D341Med (cell line): Measurements from ENCODE around the gene TMEM97.

Experiments used
- DNase-seq: peaks from one replicate; pipeline ENCODE4 v3.0.0; 2012; ENCODE audit warnings: low spot score

Gene TMEM97

DNA sequence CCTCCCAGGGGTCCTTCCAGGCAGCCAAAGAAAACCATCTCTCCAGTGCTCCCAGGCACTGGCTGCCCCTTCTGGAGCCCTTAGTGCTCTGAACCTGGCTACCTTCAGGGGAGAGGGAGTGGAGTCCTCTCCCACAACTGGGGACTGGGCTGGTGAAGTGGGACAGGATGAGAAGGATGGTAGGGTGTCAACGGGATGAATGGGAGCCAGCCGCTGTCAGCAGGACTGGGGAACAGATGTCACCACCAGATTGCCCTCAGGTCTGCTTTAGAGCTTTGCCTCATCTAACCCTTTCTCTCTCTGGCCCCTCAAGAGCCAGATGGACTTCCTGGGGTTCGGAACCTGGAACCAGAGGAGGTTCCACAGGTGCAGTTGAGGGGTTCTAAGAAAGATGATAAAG, 46.5 kb downstream of the TMEM97 start:
- DNase-seq, result peak; percentile 30

DNA sequence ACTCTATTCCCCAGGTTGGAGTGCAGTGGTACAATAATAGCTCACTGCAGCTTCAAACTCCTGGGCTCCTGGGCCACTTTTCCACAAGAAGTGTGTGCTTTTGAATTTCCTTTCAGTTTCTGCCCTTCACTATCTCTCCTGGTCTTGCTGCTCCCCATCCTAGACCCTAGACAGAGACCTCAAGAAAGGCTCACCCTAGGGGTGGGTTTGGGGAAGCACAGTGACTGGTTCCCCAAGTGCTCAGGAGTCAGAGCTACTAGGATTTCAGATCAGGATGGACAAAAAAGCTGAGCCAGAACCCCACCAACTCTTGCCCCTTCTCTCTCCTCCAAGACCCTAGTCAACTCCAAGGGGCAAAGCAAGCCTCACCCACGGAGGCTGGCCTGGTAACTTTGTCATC, 47.6 kb downstream of the TMEM97 start:
- no peak for DNase-seq

DNA sequence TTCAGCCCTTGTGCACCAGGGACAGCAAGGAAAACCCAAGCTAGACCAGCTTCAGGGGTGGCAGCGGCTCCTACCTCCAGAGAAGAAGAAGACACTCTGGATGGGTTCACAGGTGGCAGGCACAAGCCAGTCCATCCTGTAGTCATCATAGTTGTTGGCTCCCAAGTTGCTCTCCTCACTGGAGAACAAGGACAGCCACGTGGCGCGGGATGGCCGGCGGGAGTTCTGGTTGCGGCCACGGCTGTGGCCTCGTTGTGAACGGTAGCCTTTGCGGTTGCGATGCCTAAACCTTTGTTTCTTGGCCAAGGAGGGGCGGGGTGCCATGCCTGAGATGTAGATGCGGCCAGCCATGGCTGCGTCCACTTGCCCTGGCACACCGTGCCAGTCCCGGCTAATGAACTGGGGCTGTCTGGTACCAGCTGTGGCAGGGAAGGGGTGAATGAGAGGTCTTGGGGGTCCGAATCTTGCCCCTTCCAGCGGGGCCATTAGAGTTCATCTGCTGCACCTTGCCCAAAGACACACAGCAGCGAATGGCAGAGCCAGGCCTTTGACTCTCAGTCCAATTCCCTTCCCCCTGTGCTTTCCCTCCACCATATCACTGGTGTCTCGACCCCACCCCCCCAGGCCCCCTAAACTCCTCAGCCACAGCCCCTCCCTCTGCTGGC, 48.8 kb downstream of the TMEM97 start:
- peak; percentile 21 for DNase-seq

DNA sequence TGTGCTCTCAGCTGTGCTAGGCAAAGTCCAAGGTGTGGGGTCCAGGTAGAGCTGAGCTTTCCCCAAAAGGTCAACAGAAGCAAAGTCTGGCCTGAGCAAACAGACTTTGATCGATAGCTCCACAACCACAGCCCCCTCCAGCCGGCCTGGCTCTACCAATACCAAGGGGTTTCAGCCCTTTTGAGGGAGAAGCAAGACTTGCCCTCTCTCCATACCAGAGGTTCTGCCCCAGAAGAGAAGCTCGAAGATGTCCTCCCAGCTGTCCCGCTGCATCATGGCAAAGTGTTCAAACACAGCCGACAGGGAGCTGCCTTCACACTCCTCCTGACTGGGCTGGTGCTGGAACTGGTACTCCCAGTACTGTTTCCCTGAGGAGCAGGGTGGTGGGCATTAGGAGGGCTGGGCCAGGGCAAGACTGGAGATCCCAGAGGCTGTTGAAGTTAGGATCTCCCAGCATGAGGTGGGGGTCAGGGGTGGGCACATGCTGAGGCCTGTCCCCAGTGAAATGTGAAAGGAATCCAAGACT, 49.4 kb downstream of the TMEM97 start:
- DNase-seq, result no peak

DNA sequence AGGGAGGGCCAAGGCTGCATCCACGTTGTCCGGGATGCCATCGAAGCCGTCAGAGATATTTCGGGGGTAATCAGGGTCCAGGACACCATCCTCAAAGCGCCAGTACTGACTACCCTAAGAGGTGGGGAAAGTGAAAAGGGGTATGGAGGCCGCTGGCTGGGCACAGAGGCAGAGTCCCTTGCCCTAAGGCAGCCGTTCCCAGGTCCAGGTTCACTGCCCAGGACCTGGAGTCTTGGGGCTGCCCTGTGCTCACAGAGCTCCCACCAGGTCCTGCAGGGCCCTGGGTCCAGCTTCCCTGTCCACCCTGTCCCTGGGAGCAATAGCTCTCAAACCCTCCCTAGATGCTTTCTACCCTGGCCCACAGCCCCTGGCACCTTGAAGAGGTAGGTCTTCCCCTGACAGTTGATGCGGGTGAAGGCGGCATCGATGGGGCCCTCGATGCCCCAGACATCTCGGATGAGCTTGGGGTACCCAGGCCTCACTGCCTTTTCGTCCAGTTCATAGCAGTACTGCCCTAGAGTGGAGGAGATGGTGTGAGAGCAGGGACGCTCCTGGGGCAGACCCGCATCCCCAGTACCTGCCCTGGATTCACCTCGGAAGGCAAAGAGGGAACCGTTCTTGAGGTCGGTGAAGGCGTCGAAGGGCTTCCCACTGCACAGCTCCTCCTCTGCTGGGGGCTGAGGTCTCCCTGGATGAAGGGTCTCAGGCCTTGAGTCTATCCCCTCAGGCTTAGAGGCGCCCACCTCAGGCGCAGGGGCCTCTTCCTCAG, 50.1 kb downstream of the TMEM97 start:
- no peak for DNase-seq

DNA sequence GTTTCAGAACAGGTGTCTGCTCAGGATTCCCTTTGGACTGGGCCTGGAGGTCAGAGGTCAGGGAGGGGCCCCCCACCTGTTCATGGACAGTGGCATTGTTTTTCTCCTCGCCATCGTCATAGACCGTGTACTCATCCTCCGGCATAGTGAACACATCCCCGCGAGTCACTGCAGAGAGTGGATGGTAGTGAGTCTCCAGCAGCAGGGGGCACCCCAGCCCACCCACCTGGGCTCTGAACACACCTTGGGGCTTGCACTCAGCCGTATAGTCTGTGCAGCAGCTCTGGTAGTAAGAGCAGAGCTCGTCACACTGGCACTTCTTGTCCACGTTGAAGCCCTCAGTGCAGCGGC, 50.7 kb downstream of the TMEM97 start:
- DNase-seq, result peak; percentile 46

DNA sequence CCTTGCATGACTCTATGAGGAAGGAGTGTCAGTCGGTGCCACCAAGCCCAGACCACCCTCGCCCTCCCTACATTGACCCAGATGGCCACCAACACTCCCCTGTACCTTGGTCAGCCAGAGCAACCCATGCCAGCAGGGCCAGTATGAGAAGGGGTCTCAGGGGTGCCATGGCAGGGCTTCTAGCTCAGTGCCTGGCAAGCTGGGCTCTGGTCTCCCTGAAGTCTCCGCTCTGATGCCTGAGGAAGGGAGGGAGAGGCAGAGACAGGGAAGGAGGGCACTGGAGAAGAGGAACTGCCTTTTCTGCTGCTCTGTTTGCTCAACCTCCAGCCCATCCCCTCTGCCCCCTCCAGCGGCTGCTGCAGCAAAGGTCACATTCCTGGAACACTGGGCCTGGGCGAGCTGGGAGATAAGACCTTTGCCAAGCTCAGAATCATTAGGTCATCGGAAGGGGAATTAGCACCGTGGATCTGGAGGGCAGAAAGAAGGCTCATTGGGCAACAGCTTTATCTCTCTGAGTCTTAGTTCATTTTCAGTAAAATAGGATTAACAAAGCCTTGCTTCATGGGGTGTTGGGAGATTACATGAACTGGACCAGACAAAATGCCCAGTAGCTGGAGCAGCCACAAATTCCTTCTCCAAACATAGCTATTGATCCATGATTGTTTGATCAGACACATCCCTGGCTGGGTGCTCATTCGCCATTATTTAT, 51.2 kb downstream of the TMEM97 start, which contains the start of gene VTN:
Gene VTN, minus strand, starts transcription at position 273 of the 709 bp plus-strand sequence. Its CDS starts 104 bp downstream, at position 169.
- peak; percentile 69 for DNase-seq

DNA sequence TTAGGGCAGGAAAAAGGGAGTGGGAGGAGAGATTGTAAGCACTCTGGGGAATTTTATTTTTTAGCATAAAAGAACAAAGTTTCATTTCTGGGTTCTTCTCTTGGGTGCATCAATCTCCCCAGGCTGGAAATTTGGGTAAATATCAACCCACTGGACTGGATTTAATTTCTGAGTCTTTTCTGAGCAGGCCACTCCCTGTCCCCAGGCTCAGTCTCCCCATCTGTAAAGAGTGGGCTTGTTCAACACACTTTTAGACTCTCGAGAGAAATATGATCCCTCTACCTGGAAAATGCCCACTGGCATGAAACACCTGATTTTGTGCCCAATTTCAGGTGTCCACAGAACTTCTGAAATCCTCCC, 51.7 kb downstream of the TMEM97 start:
- no peak for DNase-seq

DNA sequence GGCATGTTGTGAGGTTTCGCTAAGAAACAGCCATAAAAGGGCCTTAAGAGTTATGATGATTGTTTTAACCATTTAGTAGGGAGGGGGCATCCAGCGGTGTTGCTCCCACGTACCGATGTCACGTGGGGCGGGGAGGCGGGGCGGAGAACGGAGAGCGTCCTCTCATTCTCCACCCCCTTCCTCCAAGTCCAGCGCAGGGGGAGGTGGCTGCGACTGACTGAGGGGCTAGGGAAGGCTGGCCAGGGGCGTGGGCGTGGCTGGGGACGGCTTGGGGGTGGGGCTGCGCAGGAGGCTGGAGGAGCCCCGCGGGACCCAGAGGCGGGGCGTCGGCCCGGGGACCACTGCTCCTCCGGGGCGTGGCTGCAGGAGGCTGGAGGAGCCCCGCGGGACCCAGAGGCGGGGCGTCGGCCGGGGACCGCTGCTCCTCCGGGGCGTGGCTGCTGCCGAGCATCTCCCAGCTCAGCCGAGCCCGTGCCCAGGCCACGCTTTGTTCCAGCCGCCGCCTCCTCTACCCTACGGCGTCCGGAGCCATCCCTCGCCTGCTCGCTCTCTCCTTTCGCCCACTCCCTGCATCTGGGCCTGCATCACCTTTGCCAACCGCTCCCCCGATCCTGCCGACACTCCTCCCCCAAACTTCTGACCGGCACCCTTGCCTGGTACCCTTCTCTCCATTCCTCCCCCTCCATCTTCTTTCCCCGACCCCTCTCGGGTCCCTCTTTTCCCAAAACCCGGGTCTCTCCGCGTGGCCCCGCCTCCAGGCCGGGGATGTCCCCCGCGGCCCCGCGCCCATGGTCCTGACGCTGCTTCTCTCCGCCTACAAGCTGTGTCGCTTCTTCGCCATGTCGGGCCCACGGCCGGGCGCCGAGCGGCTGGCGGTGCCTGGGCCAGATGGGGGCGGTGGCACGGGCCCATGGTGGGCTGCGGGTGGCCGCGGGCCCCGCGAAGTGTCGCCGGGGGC, 52.5 kb downstream of the TMEM97 start, which contains the start of gene SARM1:
Gene SARM1, plus strand, starts transcription at position 450 of the 958 bp plus-strand sequence. Its CDS starts 339 bp downstream, at position 789.
- peak; percentile 100 for DNase-seq

DNA sequence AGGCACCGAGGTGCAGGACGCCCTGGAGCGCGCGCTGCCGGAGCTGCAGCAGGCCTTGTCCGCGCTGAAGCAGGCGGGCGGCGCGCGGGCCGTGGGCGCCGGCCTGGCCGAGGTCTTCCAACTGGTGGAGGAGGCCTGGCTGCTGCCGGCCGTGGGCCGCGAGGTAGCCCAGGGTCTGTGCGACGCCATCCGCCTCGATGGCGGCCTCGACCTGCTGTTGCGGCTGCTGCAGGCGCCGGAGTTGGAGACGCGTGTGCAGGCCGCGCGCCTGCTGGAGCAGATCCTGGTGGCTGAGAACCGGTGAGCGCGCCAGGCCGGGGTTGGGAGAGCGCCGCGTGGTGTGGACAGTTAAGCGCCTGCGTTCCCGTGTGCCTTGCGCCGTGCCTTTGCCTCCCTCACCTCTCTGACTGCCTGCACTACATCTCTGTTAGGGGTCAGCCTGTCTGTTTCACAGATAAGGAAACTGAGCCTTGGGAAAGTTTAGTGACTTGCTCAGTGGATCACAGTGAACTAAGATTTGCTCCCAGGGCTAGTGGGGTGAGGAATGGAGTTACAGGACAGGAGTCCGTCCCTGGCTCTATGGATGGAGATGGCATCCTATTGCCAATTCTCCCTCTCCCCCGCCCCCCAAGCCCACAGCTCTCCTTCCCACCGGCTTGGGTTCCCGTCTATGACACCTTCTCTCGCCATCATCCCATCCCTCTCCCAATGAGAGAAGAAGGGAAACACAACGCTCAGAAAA, 53.4 kb downstream of the TMEM97 start:
- peak; percentile 86 for DNase-seq

DNA sequence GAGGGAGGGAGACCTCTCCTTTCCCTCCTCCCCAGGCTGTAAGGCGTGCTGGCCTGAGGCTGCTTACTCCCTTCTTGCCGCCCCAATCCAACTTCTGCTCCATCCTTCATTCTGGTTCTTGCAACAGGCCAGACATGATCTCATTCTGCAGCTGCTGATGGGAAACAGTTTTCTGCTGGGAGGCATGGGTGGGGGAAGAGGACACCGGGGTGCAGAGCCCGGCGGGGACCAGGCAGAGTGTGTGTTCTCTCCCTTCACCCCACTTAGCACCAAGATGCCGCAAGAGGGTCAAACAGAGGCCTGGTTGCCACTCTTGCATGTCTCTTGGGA, 53.9 kb downstream of the TMEM97 start:
- DNase-seq, result peak; percentile 55
